ENCODE results near the gene AK9.
A peak's percentile ranks its signal among the peaks of the same experiment; 100 is the strongest.

AK9 gene

GRCh38 chr6:109454496-109455436 is 236.2 kb downstream of the AK9 start:
- DNase-seq, result peak in 3 of 4 experiments; percentile 31 to 45 (median 41)

- no peak for DNase-seq
Observed at GRCh38 chr6:109453594-109454495, 237.2 kb downstream of the AK9 start.

- no peak for DNase-seq
Observed at GRCh38 chr6:109453156-109453555, 237.8 kb downstream of the AK9 start.

GRCh38 chr6:109452181-109452580 is 238.8 kb downstream of the AK9 start:
- DNase-seq, result no peak

GRCh38 chr6:109451376-109451775 is 239.6 kb downstream of the AK9 start:
- DNase-seq, result no peak

GRCh38 chr6:109450801-109451200 is 240.2 kb downstream of the AK9 start:
- DNase-seq, result no peak

- DNase-seq, result peak in 2 of 4 experiments; percentile 17 to 19
Observed at GRCh38 chr6:109449795-109450673, 241.0 kb downstream of the AK9 start.

- DNase-seq, result no peak
Observed at GRCh38 chr6:109449064-109449794, 241.8 kb downstream of the AK9 start.

GRCh38 chr6:109448615-109449014 is 242.4 kb downstream of the AK9 start:
- DNase-seq, result no peak

GRCh38 chr6:109447878-109448555 is 243.0 kb downstream of the AK9 start:
- no peak for DNase-seq

GRCh38 chr6:109447087-109447486 is 243.9 kb downstream of the AK9 start:
- DNase-seq, result no peak

GRCh38 chr6:109446541-109446940 is 244.5 kb downstream of the AK9 start:
- DNase-seq, result no peak

GRCh38 chr6:109446072-109446471 is 244.9 kb downstream of the AK9 start:
- DNase-seq, result no peak

GRCh38 chr6:109445382-109445781 is 245.6 kb downstream of the AK9 start:
- no peak for DNase-seq

- DNase-seq, result no peak
Observed at GRCh38 chr6:109443425-109443950, 247.5 kb downstream of the AK9 start.
